Activated CD8-positive, alpha-beta T cell treated with anti-CD3 and anti-CD28 coated beads for 36 hours (primary cell): ENCODE results near the gene KSR2. TPM values are rescaled to one million over a fixed set of nuclear protein-coding genes. Genes with fewer than 3 reads are reported as not detected.

Experiments used
- ATAC-seq: fragments of 200-7000 bp; cut with Tn5 transposase; one replicate; pipeline ENCODE4 v1.10.0; 2021; ENCODE audit warnings: mild to moderate bottlenecking, moderate library complexity
- CTCF ChIA-PET: fragments of 350-600 bp; sonication (Branson Sonifier 250); formaldehyde crosslinking; loops from one replicate; lab custom pipeline; 2021; ENCODE audit warnings: antibody characterized with exemption; lab: Charles Lee
- POLR2A ChIA-PET: fragments of 350-600 bp; sonication (Branson Sonifier 250); formaldehyde crosslinking; loops from one replicate; lab custom pipeline; 2021; ENCODE audit warnings: antibody characterized with exemption; lab: Charles Lee
- DNase-seq: peaks from one replicate; pipeline ENCODE4 v3.0.0-alpha.2; 2020
- H3K27ac Mint-ChIP-seq: one replicate; pipeline ENCODE4 v1.8.0; 2021; ENCODE audit warnings: mild to moderate bottlenecking, mixed read lengths
- H3K27me3 Mint-ChIP-seq: one replicate; pipeline ENCODE4 v1.8.0; 2021; ENCODE audit warnings: mixed read lengths
- H3K36me3 Mint-ChIP-seq: one replicate; pipeline ENCODE4 v1.8.0; 2021; ENCODE audit warnings: low read depth, mixed read lengths
- H3K4me1 Mint-ChIP-seq: one replicate; pipeline ENCODE4 v1.8.0; 2021; ENCODE audit warnings: low read depth, mixed read lengths
- H3K4me3 Mint-ChIP-seq: one replicate; pipeline ENCODE4 v1.8.0; 2021; ENCODE audit warnings: mild to moderate bottlenecking, moderate library complexity, mixed read lengths
- H3K9me3 Mint-ChIP-seq: one replicate; pipeline ENCODE4 v1.8.0; 2021; ENCODE audit warnings: mixed read lengths
- CTCF ChIP-seq: fragments of 200-600 bp; IDR thresholded peaks from one replicate; pipeline ENCODE4 v1.8.0; 2022; ENCODE audit warnings: antibody characterized with exemption, mild to moderate bottlenecking
- intact Hi-C: fragments of 100-400 bp; cut with micrococcal nuclease; formaldehyde crosslinking; loops from one replicate; pipeline ENCODE4 v1.10.0; 2022
- total RNA-seq, 2 experiments: library from RNA; stranded (reverse); gene quantifications; one replicate each; pipeline ENCODE4 v1.2.3, GENCODE V29; 2021

Gene KSR2
- total RNA-seq, 2 experiments from 2014 or later = 0.02 TPM; not detected in 1

DNA sequence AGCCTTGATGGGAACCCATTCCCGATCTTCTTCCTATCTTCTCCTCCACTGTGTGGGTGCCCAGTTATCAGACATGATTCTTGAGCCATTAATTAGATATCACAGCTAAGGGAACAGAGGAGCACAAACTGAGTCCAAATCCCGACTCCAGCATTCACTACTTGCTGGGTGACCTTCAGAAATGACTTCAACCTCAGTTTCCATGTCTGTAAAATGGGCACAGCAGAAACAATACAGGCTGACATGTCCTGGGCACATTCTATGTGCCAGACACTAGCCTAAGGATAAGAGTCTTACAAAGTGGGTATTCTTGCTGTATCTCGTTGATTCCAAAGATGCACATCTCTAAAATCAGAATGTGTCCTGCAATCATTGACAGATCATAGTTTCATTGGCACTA lies 478.7 kb downstream of the KSR2 start:
- Mint-ChIP-seq H3K27me3 (no peaks in the 10 kb centered on the region), H3K27ac (no peak overlapping the region), H3K4me3 (no peak overlapping the region), H3K9me3 (no peaks in the 10 kb centered on the region), H3K36me3 (no peaks in the 10 kb centered on the region), H3K4me1 (no peaks in the 10 kb centered on the region)
- intact Hi-C loops = no loop called here
- no peak for ATAC-seq
- ChIA-PET CTCF (interaction anchor here (0.8 kb wide), 1 partner anchor 360 kb away, joined by 3 read pairs; no protein-coding TSS in a partner anchor), POLR2A (no interaction called here)
- no peak for TF ChIP-seq CTCF
- no peak for DNase-seq

DNA sequence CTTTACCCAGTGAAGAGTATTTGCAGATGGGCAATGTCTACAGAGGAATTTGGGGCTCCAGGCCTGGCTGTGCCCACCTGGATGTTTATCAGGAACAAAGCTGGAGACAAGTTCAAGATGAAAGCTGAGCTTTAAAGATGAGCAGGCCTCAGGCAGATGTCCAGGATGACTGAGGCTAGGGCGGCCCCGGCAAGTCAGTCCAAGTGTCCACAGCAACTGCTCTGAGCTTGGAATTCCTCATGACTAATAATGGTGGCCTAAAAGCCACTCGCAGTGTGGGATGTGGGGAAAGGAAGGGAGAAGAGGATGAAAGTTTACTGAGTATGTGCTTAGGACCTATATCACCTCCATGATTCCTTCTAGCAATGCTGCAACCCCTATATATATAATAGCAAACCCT lies 479.1 kb downstream of the KSR2 start:
- Mint-ChIP-seq H3K36me3 (no peaks in the 10 kb centered on the region), H3K4me3 (no peak overlapping the region), H3K9me3 (no peaks in the 10 kb centered on the region), H3K4me1 (no peaks in the 10 kb centered on the region), H3K27me3 (no peaks in the 10 kb centered on the region), H3K27ac (no peak overlapping the region)
- ATAC-seq (no peak), DNase-seq (no peak)
- intact Hi-C loops = no loop called here
- CTCF ChIA-PET = interaction anchor here (0.8 kb wide), 1 partner anchor 360 kb away, joined by 3 read pairs; no protein-coding TSS in a partner anchor
- TF ChIP-seq CTCF = no peak
- POLR2A ChIA-PET = no interaction called here

- CTCF ChIA-PET = no interaction called here
Measured at GRCh38 chr12:117486840-117487659, 481.7 kb downstream of the KSR2 start.

GRCh38 chr12:117485984-117486839 lies 482.6 kb downstream of the KSR2 start:
- no peak for DNase-seq

More at GRCh38 chr12:117486840-117487659, 481.7 kb downstream of the KSR2 start:
- no peaks in the 10 kb centered on the region for H3K36me3 Mint-ChIP-seq
- H3K27ac Mint-ChIP-seq = no peak overlapping the region
- no peak for DNase-seq
- H3K9me3 Mint-ChIP-seq = no peaks in the 10 kb centered on the region
- no peak for ATAC-seq
- no peaks in the 10 kb centered on the region for H3K4me1 Mint-ChIP-seq
- no peak for TF ChIP-seq CTCF
- no peak overlapping the region for H3K4me3 Mint-ChIP-seq
- peaks cover 2% of the 10 kb centered on the region for H3K27me3 Mint-ChIP-seq
- intact Hi-C loops = no loop called here
- POLR2A ChIA-PET = no interaction called here

More at GRCh38 chr12:117485984-117486839, 482.6 kb downstream of the KSR2 start:
- H3K36me3 Mint-ChIP-seq = no peaks in the 10 kb centered on the region
- intact Hi-C loops = no loop called here
- H3K27ac Mint-ChIP-seq = no peak overlapping the region
- H3K9me3 Mint-ChIP-seq = no peaks in the 10 kb centered on the region
- H3K27me3 Mint-ChIP-seq = peaks cover 2% of the 10 kb centered on the region
- ChIA-PET POLR2A (no interaction called here), CTCF (no interaction called here)
- H3K4me3 Mint-ChIP-seq = no peak overlapping the region
- H3K4me1 Mint-ChIP-seq = no peaks in the 10 kb centered on the region
- no peak for TF ChIP-seq CTCF
- ATAC-seq = no peak
